GM12875 (cell line): ENCODE data around the gene NME7.
"Not testable (repeated sequence)": the region's sequence is repeated elsewhere in the genome, so short reads cannot be mapped to it uniquely, and the experiment has no call there.

Source experiments
- H3K4me3 ChIP-seq: one replicate; pipeline ENCODE4 v1.5.1; 2011; ENCODE audit warnings: low read depth, low read length, control low read depth
- TF ChIP-seq, protein P1 (sequence below): IDR thresholded peaks from 2 replicates; pipeline ENCODE4 v1.5.1; 2011; ENCODE audit warnings: low read depth, mild to moderate bottlenecking, control low read depth, inconsistent platforms, low read length, moderate library complexity, borderline replicate concordance; ENCODE audit not compliant: insufficient read depth

Gene NME7

GRCh38 chr1:169300854-169301253 lies 66.7 kb downstream of the NME7 start:
- H3K4me3 ChIP-seq: no peak overlapping the region
- TF ChIP-seq, protein P1, sequence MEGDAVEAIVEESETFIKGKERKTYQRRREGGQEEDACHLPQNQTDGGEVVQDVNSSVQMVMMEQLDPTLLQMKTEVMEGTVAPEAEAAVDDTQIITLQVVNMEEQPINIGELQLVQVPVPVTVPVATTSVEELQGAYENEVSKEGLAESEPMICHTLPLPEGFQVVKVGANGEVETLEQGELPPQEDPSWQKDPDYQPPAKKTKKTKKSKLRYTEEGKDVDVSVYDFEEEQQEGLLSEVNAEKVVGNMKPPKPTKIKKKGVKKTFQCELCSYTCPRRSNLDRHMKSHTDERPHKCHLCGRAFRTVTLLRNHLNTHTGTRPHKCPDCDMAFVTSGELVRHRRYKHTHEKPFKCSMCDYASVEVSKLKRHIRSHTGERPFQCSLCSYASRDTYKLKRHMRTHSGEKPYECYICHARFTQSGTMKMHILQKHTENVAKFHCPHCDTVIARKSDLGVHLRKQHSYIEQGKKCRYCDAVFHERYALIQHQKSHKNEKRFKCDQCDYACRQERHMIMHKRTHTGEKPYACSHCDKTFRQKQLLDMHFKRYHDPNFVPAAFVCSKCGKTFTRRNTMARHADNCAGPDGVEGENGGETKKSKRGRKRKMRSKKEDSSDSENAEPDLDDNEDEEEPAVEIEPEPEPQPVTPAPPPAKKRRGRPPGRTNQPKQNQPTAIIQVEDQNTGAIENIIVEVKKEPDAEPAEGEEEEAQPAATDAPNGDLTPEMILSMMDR: no peak

DNA sequence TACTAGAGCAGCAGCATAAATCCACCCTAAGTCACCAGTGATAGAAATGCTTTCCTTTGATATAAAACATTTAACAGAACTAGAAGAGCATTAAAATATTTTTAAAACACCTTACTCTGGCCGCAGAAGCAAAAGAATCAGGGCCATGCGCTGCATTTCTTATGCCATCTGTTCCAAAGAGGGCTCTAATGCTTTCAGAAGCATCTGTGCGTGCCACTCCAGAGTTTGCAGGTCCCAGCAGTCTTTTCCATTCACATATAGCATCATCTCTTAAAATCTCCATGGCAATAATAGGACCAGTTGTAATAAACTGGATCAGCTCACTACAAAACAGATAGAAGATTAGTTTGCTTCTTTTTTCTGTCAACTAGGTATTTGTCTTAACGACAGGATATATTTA lies 69.2 kb downstream of the NME7 start:
- TF ChIP-seq, protein P1: no peak

DNA sequence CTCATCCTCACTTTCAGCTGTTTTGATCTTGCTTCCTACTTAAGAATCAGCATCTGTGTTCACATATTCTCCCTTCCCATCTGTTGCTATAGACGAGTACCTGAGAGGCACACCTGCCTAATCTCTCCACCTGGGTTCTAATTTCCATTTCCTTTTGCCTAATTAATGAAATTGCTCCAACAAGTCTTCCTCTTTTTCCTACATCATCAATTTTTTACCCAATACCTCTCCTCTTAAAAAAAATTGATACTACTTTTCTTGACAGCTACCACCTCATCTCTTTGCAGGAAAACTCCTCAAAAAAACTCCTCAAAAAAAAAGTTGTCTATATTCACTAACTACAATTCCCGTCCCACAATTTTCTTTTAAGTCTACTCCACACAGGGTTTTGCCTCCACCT lies 71.8 kb downstream of the NME7 start:
- TF ChIP-seq, protein P1: no peak
- no peak overlapping the region for H3K4me3 ChIP-seq

More for the DNA sequence above, 69.2 kb downstream of the NME7 start:
- H3K4me3 ChIP-seq: no peak overlapping the region

DNA sequence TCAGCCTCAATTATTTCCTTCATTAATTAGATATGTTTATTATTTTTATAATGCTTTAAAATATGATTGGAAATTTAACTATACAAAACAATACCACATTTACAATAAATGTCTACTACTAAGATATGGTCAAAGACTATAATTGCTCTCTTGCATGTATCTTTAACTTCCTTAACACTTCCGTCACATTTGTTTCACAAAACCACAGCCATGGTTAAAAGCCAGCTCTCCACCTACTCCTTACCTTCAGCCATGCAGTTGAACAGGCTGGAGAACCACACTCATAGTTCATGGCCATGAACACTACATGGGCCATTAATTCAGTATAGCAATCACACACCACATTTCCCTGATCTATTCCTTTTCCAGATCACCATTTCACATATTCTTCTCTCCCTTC lies 72.2 kb downstream of the NME7 start:
- no peak overlapping the region for H3K4me3 ChIP-seq
- TF ChIP-seq, protein P1: no peak

GRCh38 chr1:169289016-169289415 lies 78.6 kb downstream of the NME7 start:
- TF ChIP-seq, protein P1: no peak
- no peak overlapping the region for H3K4me3 ChIP-seq

DNA sequence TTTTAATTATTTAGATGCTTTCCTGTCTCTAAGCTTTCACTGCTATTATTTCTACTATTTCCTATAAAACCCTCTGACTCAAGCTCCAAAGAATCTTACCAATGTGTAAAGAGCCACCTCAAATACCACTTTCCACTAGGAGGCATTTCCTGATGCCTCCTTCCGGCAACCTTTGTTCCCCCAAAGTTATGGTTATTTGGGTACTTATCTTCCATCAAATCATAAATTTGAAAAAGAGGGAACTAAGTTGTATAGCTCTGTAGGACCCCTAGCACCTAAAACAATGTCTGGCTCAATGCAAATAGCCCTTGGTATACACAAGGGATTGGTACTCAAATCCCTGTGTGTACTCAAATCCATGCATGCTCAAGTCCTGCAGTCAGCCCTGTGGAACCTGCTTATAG lies 79.6 kb downstream of the NME7 start:
- no peak overlapping the region for H3K4me3 ChIP-seq
- TF ChIP-seq, protein P1: no peak

- TF ChIP-seq, protein P1: no peak
- no peak overlapping the region for H3K4me3 ChIP-seq
These were observed 80.3 kb downstream of the NME7 start for GRCh38 chr1:169287280-169287679.

DNA sequence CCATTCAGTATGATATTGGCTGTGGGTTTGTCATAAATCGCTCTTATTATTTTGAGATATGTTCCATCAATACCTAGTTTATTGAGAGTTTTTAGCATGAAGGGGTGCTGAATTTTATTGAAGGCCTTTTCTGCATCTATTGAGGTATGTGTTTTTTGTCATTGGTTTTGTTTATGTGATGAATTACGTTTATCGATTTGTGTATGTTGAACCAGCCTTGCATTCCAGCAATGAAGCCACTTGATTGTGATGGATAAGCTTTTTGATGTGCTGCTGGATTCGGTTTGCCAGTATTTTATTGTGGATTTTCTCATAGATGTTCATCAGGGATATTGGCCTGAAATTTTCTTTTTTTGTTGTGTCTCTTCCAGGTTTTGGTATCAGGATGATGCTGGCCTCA lies 86.0 kb downstream of the NME7 start:
- H3K4me3 ChIP-seq: not testable (repeated sequence)
